Renal pelvis (tissue), 4 donors: Measurements from ENCODE around the gene HECTD4. TPM values are rescaled to one million over a fixed set of nuclear protein-coding genes. Genes with fewer than 3 reads are reported as not detected.

ENCODE experiments used
- DNase-seq: peaks from one replicate; pipeline ENCODE4 v3.0.0-alpha.2; 2013
- polyA plus RNA-seq, 3 donors: library from polyadenylated mRNA; unstranded; fragments of 120-200 nt; gene quantifications; one replicate each; pipeline ENCODE4 v1.2.1, GENCODE V29; 2013; ENCODE audit not compliant: insufficient read length in 3 of 3

Gene HECTD4
- polyA plus RNA-seq, 3 donors = 39.4 to 66.7 (median 63.8) TPM

- no peak for DNase-seq
Observed at GRCh38 chr12:112322882-112323547, 59.2 kb downstream of the HECTD4 start.

DNA sequence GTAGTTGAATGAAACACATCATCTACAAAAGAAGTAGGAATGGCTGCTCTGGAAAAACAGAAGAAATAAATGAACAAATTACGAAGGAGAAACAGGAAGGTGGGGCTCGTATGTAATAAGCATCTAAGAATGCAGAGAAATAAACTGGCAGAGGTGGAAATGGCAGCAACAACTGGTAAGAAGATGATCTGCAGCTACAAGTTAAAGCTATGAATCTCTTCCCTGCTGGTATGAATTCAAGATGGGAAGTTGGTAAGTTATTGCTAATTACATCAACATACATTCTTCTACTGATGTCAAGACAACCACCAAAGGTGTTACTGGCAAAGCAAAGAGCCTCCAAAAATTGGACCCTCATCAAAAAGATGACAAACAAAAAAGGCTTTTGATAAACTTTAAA, 59.8 kb downstream of the HECTD4 start:
- DNase-seq = no peak

- DNase-seq = no peak
Observed at GRCh38 chr12:112321245-112321644, 61.0 kb downstream of the HECTD4 start.

- DNase-seq = no peak
Observed at GRCh38 chr12:112319395-112319794, 62.8 kb downstream of the HECTD4 start.

DNA sequence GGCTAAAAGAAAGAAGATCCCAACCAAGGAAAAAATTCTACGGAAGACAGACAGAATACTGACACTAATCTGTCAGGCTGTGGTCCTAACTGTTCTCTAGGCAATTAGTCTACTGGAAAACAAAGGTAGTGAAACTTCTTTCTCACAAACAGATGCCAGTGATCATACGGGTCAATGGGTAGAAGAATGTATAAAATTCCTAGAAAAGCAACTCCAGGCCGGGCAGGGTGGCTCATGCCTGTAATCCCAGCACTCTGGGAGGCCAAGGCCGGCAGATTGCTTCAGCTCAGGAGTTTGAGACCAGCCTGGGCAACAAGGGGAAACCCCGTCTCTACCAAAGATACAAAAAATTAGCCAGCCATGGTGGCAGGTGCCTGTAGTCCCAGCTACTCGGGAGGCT, 64.8 kb downstream of the HECTD4 start:
- no peak for DNase-seq

DNA sequence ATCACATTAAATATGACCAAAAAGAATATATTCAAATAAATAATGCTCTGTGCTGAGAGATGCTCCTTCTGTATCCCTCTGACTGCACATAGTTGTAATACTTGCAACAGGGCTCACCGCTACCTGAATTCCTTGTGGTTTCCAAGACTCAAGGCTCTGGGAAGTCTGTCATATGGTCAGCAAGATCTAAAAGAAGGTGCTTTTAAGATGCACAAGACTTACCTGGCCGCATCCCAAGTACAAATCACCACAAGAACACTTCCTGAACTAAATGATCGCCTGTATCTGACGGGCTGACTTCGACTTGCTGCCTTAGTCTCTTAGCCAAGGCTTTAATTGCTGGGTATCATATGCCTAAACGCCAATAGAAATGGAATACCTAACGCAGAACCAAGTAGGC, 67.2 kb downstream of the HECTD4 start:
- no peak for DNase-seq

DNA sequence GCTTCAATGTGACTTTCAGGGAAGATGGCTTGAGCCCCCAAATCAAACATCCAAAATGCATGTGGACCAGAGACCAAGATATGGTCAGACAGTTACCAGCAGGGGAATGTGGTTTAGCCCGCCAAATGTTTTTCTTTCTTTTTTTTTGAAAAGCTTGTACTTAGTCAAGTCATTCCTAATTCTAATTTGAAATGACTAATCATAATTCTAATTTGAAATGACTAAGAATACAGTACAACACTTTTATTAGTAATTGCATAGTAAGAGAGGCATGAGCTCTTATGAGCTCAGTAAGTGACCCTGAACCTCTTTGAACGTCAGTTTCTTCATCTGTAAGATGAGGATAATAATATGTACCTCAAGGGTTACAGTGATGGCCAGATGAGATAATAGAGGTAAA, 72.4 kb downstream of the HECTD4 start:
- DNase-seq = no peak

GRCh38 chr12:112308652-112309051, 73.6 kb downstream of the HECTD4 start:
- DNase-seq = no peak

GRCh38 chr12:112308161-112308560, 74.1 kb downstream of the HECTD4 start:
- no peak for DNase-seq

DNA sequence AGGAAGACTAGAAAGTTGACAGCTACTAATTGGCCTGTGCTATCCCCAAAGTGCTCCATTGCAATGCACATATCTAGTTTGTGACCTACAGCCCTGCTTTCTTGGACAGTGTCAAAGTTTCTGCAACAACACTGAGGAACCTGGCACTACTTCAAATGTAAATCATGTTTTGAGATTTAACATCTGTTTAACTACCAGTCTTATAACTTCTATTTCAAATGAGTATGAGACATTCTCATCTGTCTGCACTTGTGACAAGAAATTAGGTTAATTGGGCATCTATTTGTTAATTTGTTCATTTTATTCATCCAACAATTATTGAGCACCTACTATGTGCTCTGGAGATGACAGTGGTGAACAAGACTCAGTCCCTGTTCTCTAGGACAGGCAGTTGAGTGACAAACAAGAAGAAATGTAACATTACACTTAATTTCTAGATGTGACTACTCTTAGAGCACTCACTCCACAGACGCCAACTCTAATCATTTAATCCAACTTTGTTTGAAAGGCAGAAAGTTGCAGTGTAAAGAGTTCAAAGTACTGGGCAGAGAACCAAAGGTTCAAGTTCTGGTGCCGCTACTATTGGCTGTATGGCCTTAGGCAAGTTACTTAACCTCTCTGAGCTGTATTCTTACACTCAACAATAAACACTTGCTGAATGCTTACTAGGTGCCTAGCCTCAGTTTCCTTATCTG, 74.8 kb downstream of the HECTD4 start:
- no peak for DNase-seq

- DNase-seq = no peak
Observed at GRCh38 chr12:112305951-112306350, 76.3 kb downstream of the HECTD4 start.

DNA sequence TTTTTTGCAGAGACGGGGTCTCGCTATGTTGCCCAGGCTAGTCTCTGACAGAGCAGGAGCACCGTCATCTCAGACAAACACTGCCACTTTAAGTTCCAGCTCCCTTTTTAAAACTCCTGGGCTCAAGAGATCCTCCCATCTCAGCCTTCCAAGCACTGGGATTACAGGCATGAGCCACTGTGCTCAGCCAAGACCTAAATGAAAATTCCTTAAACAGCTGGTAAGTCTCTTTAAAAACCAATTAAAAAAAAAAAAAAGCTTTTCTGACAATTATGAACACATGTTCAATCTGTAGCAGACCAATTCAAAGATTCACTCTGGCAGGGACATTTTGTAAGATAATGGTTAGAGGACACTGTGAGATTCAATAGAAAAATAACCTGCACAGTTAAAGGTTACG, 77.8 kb downstream of the HECTD4 start:
- peak; percentile 20 for DNase-seq

GRCh38 chr12:112303799-112304198, 78.4 kb downstream of the HECTD4 start:
- DNase-seq = no peak

GRCh38 chr12:112303004-112303403, 79.2 kb downstream of the HECTD4 start:
- no peak for DNase-seq

GRCh38 chr12:112299704-112300103, 82.5 kb downstream of the HECTD4 start:
- DNase-seq = no peak

GRCh38 chr12:112297188-112297587, 85.0 kb downstream of the HECTD4 start:
- DNase-seq = no peak

DNA sequence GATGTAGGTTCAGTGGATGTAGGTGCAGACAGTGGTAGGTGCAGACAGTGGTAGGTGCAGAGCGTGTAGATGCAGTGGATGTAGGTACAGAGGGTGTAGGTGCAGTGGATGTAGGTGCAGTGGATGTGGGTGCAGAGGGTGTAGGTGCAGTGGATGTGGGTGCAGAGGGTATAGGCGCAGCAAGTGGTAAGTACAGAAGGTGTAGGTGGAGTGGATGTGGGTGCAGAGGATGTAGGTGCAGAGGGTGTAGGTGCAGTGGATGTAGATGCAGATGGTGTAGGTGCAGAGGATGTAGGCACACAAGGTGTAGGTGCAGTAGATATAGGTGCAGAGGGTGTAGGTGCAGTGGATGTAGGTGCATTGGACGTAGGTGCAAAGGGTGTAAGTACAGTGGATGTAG, 86.0 kb downstream of the HECTD4 start:
- no peak for DNase-seq

DNA sequence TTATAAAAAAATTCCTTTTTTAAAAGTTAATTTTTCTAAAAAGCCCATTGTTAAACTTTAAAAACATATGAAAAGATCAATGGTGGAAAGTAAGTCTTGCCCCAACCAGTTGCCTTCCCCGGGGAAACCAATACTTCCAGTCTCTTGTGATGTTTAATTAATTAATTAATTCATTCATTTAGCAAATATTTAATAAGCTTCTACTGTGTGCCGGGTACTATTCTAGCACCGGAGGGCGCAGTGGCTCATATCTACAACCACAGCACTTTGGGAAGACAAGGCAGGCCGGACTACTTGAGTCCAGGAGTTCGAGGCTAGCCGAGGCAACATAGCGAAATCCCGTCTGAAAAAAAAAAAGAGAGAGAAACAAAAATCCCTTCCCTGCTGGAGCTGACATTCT, 87.4 kb downstream of the HECTD4 start:
- no peak for DNase-seq

GRCh38 chr12:112288638-112289037, 93.6 kb downstream of the HECTD4 start:
- DNase-seq = no peak

DNA sequence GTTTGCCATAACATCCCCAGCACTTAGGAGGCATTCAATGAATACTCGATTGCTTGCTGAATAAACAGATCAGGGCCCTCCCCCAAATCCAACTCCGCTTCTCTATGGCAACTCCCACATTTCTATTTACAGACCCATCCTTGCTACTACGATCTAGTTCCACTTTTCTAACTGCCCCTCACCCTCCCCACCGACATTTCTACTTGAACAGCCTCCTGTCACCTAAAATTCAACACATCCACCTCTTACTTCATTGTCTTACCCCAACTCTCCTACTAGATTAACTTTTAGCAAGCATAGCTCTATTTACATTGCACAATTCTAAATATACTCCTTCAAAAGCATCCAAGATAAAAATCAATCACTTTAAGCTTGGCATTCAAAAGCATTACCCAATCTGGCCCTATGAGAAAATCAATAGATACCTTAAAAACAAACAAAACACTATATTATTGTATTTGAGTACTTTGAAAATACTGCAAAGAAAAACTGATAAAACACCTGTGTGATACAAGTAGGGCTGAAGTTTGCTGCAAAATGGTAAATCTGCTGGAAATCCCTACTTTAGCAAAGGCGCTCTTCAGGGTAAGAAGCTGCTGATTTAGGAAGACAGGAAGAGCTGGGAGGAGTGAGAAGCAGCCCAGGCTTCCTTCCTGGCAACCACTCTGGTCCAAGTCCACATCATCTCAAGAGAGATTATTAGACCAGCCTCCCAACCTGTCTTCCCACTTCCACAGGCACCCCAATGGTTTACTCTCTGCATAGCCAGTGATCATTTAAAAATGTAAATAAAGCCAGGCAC, 96.4 kb downstream of the HECTD4 start:
- no peak for DNase-seq

- no peak for DNase-seq
Observed at GRCh38 chr12:112283546-112283945, 98.7 kb downstream of the HECTD4 start.

GRCh38 chr12:112282920-112283319, 99.3 kb downstream of the HECTD4 start:
- no peak for DNase-seq

DNA sequence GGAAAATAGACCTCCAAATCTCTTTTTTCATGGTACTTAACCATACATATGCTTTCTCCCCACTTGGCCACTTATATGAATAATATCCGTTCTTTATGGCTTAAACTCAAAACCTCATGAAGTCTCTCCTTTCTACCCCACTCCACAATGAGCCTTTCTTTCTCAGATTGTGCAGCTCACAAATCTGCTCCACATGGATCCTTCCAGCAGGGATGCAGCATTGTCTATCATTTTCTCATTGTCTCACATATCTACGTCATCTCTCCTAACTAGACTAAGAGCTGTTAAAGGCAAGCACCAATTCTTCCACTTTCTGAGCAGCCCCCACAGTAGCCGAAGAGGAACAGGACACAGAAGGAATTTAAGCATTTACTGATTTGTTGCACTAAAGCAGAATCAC, 106.4 kb downstream of the HECTD4 start:
- no peak for DNase-seq
